NB4 (cell line): ENCODE data around the gene NSFL1C.

ENCODE experiments used
- MYC ChIP-seq: IDR thresholded peaks from 2 replicates; pipeline ENCODE4 v1.6.1; 2011; ENCODE audit warnings: low read depth, low read length
- POLR2A ChIP-seq: IDR thresholded peaks from 2 replicates; pipeline ENCODE4 v1.6.1; 2011; ENCODE audit warnings: mild to moderate bottlenecking; ENCODE audit not compliant: insufficient read length; ENCODE audit errors: extremely low read depth
- TF ChIP-seq, protein P1 (sequence below): IDR thresholded peaks from one replicate; pipeline ENCODE4 v1.5.1; 2012; ENCODE audit warnings: low read depth, low read length

DNA sequence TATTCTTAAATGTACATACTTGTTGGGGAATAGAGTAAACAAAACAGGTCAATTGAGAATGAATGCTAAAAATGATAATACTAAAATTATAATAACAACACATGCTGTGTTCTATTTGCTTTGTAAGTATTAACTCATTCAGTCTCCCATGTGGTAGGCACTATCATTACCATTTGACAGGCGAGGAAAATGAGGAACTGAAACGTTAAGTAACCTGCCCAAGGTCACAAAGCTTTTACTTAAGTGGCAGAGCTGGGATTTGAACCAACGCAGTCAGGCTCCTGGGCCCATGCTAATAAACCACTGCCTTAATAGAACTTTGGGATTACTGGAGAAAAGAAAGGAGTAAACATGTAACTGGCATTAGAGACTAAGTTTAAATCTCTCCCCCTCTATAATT lies 3.8 kb downstream of the NSFL1C start:
- TF ChIP-seq, protein P1, sequence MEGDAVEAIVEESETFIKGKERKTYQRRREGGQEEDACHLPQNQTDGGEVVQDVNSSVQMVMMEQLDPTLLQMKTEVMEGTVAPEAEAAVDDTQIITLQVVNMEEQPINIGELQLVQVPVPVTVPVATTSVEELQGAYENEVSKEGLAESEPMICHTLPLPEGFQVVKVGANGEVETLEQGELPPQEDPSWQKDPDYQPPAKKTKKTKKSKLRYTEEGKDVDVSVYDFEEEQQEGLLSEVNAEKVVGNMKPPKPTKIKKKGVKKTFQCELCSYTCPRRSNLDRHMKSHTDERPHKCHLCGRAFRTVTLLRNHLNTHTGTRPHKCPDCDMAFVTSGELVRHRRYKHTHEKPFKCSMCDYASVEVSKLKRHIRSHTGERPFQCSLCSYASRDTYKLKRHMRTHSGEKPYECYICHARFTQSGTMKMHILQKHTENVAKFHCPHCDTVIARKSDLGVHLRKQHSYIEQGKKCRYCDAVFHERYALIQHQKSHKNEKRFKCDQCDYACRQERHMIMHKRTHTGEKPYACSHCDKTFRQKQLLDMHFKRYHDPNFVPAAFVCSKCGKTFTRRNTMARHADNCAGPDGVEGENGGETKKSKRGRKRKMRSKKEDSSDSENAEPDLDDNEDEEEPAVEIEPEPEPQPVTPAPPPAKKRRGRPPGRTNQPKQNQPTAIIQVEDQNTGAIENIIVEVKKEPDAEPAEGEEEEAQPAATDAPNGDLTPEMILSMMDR, result no peak
- TF ChIP-seq MYC (no peak), POLR2A (no peak)
